Measurements from ENCODE around the gene MSH5. TPM values are rescaled to one million over a fixed set of nuclear protein-coding genes. Genes with fewer than 3 reads are reported as not detected.

Gene MSH5
- total RNA-seq, 4 donors from 2014 or later: 7.8 to 13.8 (median 11.4) TPM

DNA sequence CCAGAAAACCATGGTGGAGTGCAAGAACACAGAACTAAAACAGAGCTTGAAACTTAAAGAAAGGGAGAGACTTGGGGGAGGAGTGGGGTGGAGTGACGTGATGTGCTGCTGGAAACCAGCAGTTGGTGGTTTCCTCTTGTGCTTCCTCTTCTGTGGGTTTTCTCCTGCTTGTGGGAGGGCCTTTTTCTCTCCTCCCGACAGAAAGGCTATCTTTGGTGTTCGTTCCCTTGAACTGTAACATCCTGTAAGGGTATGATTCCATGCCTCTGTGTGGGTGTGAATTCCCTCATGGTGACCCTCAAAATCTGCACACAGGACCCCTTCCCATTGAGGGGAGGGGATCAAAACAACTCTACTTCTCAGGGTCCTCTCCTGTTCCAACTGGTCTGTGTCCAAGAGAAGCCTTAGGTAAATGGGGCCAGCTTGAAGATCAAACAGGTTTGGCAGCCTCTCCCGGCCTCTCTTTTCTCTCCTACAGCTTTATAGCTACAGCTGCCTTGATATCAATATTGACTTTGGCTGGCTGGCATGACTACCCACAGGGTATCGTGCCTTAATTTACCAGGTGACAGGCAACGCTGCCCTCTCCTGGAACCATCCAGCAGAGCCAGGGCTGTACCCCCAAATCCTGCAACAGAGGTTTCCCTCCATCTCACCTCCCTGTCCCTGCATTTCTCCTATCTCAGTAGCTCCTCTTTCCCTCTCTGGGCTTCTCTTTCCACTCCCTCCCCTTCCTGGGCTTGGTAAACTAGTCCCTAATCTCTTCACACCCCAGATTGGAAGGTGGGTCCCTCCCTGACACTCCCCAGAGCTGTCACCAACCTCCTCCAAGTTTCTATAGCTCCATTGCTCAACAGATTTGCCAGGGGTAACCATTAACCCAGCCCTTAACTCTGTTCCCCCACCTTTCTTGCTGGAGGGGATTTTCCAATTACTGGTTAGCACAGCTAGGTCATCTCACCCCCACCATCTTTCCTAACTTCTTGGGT is 1.5 kb upstream of the MSH5 start:
- peak in 1 of 2 donors; percentile 70 for DNase-seq (ENCODE audit: low spot score in 2 of 2)
- H3K4me3 ChIP-seq (ENCODE audit: low read depth, poor library complexity, severe bottlenecking): no peak overlapping the region
- intact Hi-C loops (cut with DNase I; ENCODE audit: low total_unique reads): no loop called here
- TF ChIP-seq POLR2A (IDR thresholded peaks at IDR 0.05): no peak
- TF ChIP-seq, protein P1, sequence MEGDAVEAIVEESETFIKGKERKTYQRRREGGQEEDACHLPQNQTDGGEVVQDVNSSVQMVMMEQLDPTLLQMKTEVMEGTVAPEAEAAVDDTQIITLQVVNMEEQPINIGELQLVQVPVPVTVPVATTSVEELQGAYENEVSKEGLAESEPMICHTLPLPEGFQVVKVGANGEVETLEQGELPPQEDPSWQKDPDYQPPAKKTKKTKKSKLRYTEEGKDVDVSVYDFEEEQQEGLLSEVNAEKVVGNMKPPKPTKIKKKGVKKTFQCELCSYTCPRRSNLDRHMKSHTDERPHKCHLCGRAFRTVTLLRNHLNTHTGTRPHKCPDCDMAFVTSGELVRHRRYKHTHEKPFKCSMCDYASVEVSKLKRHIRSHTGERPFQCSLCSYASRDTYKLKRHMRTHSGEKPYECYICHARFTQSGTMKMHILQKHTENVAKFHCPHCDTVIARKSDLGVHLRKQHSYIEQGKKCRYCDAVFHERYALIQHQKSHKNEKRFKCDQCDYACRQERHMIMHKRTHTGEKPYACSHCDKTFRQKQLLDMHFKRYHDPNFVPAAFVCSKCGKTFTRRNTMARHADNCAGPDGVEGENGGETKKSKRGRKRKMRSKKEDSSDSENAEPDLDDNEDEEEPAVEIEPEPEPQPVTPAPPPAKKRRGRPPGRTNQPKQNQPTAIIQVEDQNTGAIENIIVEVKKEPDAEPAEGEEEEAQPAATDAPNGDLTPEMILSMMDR (IDR thresholded peaks at IDR 0.05): no peak
- WGBS, 2 donors: 18 to 19% methylated on average over 6 of the region's 6 CpGs

DNA sequence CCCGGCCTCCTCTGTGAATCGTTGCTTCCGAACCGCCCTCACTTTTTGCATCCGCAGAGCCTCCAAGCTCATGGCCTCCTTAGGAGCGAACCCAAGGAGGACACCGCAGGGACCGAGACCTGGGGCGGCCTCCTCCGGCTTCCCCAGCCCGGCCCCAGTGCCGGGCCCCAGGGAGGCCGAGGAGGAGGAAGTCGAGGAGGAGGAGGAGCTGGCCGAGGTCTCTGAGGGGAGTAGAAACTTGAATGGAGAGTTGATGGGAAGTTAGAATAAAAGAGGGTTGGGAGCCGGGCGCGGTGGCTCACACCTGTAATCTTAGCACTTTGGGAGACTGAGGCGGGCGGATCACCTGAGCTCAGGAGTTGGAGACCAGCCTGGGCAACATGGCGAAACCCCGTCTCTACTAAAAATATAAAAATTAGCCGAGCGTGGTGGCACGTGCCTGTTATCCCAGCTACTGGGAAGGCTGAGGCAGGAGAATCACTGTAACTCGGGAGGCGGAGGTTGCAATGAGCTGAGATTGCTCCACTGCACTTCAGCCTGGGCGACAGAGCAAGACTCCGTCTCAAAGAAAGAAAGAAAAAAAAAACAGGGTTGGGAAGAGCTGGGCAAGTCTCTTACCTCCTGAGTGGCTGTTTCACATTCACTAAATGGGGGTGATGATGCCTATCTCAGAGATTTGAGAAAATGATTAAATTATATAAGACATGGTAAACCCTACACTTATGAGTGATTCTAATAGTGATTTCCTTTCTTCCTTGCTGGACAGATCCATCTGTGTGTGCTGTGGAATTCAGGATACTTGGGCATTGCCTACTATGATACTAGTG is 805 bp downstream of the MSH5 start:
- no peak for DNase-seq (ENCODE audit: low spot score in 2 of 2)
- intact Hi-C loops (cut with DNase I; ENCODE audit: low total_unique reads): no loop called here
- TF ChIP-seq, protein P1 (IDR thresholded peaks at IDR 0.05): no peak
- TF ChIP-seq POLR2A (IDR thresholded peaks at IDR 0.05): no peak
- peak overlapping the region; percentile 61 for H3K4me3 ChIP-seq (ENCODE audit: low read depth, poor library complexity, severe bottlenecking)
- WGBS, 2 donors: 19 to 26% methylated on average over 28 to 29 of the region's 29 CpGs

DNA sequence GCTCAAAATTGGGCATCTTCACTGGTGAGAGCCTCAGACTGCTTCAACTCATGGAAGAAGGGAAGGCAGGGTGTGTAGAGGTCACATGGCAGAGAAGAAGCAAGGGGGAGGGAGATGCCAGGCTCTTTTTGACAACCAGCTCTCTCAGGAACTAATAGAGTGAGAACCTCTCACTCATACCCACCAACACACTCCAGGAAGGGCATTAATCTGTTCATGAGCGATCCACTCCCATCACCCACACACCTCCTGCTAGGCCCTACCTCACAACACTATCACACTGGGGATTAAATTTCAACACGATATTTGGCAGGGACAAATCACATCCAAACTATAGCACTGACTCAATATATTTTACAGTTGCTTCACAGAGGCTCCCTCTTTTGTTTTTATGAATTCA is 2.0 kb downstream of the MSH5 start:
- intact Hi-C loops (cut with DNase I; ENCODE audit: low total_unique reads): no loop called here
- no peak overlapping the region for H3K4me3 ChIP-seq (ENCODE audit: low read depth, poor library complexity, severe bottlenecking)
- 83 to 86% methylated on average over 2 of the region's 2 CpGs for WGBS, 2 donors
- TF ChIP-seq, protein P1 (IDR thresholded peaks at IDR 0.05): no peak
- no peak for DNase-seq (ENCODE audit: low spot score in 2 of 2)

DNA sequence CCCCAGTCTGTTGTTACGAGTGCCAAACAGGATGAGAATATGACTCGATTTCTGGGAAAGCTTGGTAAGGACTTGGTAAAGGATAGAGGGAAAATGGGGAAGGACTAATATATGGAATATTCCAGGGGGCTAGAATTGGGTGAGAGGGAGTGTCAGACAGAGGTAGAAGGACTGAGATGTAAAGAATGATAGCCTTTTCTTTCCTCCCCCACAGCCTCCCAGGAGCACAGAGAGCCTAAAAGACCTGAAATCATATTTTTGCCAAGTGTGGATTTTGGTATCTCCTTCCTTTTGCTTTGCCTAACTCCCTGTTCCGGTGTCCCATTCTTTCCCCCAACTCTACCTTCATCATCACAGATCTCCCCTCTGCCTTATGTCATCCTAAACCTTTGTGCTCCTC is 3.1 kb downstream of the MSH5 start:
- intact Hi-C loops (cut with DNase I; ENCODE audit: low total_unique reads): no loop called here
- no peak for DNase-seq (ENCODE audit: low spot score in 2 of 2)
- H3K4me3 ChIP-seq (ENCODE audit: low read depth, poor library complexity, severe bottlenecking): no peak overlapping the region
- TF ChIP-seq, protein P1 (IDR thresholded peaks at IDR 0.05): no peak
- TF ChIP-seq POLR2A (IDR thresholded peaks at IDR 0.05): no peak
- 85 to 87% methylated on average over 3 of the region's 3 CpGs for WGBS, 2 donors

DNA sequence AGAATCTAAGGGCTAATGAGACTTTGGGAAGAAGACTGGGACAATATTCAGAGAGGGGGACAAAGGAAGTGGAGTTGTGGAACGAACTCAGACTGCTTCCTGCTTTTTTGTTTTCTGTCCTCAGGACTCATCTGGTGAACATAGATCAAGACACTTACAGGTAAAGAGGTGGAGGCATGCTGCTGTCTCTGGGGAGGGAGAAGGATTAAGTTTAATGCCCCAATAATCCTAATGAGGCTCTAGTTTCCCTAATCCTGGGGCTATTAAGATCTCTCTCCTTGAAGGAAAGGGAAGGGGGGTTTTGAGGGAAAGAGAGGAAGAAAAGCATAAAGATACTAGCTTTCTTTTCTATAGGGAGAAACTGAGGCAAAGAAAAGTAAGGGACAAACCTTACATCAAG is 4.6 kb downstream of the MSH5 start:
- H3K4me3 ChIP-seq (ENCODE audit: low read depth, poor library complexity, severe bottlenecking): no peak overlapping the region
- no peak for DNase-seq (ENCODE audit: low spot score in 2 of 2)
- no peak for TF ChIP-seq POLR2A (IDR thresholded peaks at IDR 0.05)
- TF ChIP-seq, protein P1 (IDR thresholded peaks at IDR 0.05): no peak
- 50 to 68% methylated on average over 1 of the region's 1 CpG for WGBS, 2 donors
- intact Hi-C loops (cut with DNase I; ENCODE audit: low total_unique reads): no loop called here
